Activated CD8-positive, alpha-beta memory T cell treated with anti-CD3 and anti-CD28 coated beads for 1 hour (primary cell): ENCODE measurements around the gene ADPRHL1.

Experiments
- DNase-seq, 2 donors: peaks; one replicate each; pipeline ENCODE4 v3.0.0-alpha.2; 2020; ENCODE audit warnings: low read depth in 1 of 2; ENCODE audit errors: extremely low read depth in 1 of 2

Gene ADPRHL1

DNA sequence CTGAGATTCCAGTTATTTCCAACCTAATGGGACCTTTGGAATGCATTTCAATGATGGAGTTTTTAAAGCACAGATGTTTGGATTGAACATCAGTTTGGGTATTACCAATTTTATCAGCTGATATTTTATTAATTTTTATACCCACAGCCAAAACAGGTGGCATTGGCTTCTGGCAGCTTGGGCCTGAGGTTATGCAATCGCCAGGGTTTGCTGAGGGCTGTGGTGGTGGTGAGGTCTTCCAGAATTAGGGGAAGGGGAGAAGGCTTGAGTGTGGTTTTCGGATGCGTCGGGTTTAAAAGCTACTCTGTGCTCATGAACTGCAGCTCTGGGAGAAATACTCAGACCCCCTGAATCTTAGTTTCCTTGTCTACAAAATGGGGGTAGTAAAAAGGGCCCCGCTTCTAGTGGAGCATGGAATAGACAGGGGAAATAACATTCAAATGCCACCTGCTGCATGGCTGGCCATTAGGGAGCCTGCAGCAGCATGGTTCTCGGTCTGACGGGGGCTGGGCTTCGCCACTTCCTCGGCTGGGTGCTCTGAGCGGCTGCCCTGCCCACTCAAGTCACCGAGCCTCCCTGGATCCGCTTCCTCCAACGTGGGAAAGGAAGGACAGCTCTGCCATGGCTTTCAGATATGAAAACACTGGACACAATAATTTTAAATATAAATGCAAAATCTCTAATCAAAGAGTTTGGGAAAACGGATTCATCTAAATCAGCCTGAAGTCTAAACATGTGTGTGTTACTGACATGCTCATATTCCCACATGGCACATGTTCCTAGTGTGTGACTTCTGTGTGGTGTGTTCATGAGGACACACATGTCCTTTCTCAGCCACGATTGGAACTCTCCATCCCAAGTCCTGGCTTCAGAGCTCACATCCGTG lies 35.2 kb downstream of the ADPRHL1 start:
- no peak for DNase-seq

DNA sequence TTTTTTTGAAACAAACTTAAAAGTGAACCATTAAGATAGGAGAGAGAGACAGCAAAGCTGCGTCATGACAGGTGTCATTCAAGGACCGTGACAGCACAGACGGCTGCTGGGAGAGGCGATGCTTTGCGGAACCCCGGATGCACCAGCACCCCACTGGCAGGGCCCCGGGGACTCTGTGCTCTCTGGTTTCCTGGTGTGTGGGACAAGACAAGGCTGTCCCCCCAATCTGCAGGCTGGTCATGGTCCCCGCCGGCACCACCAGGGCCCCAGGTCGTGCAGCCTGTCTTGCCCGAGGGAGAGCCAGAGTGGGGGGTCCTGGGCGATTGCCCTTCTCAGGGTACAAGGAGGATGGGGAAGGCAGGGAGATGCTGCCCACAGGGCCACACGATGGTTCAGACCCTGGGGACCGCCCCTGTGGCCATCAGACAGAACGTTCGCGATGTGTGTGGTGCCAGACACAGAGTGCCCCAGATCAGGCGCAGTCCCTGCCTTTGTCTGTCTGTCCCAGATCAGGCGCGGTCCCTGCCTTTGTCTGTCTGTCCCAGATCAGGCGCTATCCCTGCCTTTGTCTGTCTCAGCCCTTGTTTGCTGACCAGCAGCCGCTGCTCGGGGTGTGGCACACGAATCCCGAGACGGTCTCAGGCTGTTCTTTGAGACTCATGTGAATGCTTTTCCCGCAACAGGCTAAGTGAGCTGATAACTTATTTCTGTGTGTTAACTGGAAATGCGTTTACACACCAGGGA lies 36.1 kb downstream of the ADPRHL1 start:
- no peak for DNase-seq

DNA sequence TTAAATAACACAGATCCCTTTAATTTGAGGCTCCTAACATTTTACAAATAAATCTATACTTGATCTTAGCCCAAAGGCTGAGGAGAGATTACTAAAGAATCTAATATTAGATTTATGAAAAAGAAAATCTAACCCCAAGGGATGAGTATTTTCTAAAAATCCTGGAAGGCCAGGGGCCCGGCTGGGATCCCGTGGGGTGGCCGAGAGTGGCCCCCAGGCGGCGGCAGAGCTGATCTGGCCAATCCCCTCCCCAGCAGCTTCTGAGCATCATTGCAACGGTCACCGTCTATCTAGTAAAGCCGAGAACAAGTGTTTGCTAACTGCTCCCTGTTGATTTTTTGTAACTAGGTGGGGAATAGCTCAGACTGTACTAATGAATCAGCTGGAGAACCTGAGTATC lies 37.5 kb downstream of the ADPRHL1 start:
- no peak for DNase-seq

DNA sequence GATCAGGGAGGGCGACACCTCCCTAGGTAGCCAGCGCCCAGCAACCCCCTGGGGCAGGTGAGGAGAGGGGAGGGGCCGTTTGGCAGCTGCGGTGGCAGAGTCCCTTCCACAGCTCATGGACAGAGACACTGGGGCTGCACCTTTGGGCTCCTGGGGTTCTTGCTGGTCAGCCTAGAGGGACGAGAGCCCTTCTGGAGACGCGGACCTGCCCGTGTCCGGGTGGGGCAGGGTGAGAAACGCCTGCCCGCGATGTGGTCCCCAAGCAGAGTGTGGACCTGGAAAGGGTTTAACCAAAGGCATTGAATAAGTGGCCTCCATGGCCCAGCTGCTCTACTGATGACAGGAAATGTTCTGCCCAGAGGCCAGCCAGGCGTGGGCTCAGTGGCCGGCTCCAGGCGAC lies 38.3 kb downstream of the ADPRHL1 start:
- DNase-seq: no peak

DNA sequence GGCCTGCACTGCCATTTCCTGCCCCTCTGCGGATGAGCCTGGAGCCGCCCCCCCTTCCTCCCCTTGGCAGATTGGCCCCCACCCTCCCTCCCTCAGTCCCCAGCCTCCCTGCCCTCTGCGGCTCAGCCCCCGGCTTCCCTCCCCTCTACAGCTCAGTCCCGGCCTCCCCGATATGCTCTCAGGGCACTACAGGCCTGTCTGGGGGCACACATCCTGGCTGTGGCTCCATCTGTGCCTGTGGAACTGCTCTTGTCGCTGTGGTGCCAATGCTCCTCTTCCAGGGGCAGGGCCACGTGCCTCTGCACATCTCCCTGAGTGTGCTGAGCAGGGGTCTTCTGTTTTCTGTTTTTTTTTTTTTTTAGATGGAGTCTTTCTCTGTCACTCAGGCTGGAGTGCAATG lies 39.0 kb downstream of the ADPRHL1 start:
- DNase-seq: no peak

DNA sequence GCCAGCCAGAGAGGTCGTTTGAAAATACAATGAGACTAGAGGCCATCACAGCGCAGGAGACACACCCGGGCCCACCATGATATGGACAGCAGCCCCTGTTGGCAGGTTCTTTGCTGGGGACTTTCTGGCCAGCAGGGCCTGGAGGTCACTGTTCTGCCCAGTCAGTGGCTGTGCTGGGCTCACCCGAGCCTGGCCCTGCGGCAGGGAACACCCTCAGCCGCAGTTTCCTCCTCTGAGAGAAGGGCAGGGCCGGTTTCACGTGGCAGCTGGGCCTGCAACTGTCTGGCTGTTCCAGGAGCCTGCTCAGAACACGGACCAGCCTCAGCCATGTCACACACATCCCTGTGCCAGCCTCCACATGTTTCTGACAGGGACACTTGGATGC lies 39.4 kb downstream of the ADPRHL1 start:
- no peak for DNase-seq

DNA sequence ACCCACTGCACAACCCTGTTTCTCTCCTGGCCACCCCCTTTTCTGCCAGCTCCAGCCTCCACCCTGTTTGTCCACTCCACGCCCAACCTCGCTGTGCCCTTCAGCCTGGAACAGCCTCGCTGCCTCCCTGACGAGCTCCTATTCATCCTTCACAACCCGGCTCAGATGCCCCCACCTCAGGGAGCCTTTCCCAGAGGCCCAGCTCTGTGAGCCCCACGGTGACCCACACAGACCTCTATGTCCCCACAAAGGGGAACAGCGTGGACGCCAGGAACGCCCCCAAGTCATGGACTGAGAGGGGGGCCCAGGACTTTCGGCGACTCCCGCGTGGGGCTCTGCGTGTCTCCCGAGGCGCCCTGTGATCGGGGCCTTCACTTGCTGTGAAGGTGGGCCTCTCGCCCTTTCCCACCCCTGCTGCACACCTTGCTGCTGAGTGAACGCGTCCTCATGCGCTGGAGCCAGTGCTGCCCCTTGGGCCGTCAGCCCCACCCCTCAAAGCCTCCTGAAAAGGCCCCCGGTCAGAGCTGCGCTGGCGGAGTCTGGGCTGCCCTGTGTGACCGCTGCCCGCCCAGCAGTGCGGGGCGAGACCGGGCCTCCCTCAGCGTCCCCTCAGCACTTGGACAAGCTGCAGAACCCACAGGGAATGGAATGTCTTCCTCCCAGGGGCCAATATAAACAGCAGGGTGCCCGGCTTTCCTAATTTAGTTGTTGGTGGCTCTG lies 40.0 kb downstream of the ADPRHL1 start:
- DNase-seq: no peak

DNA sequence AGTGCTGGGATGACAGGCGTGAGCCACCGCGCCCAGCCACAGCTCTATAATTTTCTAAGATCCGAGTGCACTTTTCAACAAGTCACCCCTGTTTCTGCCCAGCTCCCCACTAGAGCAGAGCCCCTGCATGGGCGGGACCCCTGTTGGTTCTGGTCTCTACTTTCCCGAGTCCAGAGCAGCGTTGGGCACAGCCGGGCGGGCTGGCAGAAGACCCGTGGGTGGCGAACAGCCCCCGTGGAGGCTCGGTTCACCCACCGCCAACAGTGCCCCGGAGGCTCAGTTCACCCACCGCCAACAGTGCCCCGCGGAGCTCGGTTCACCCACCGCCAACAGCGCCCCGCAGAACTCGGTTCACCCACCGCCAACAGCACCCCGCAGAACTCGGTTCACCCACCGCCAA lies 40.8 kb downstream of the ADPRHL1 start:
- no peak for DNase-seq

DNA sequence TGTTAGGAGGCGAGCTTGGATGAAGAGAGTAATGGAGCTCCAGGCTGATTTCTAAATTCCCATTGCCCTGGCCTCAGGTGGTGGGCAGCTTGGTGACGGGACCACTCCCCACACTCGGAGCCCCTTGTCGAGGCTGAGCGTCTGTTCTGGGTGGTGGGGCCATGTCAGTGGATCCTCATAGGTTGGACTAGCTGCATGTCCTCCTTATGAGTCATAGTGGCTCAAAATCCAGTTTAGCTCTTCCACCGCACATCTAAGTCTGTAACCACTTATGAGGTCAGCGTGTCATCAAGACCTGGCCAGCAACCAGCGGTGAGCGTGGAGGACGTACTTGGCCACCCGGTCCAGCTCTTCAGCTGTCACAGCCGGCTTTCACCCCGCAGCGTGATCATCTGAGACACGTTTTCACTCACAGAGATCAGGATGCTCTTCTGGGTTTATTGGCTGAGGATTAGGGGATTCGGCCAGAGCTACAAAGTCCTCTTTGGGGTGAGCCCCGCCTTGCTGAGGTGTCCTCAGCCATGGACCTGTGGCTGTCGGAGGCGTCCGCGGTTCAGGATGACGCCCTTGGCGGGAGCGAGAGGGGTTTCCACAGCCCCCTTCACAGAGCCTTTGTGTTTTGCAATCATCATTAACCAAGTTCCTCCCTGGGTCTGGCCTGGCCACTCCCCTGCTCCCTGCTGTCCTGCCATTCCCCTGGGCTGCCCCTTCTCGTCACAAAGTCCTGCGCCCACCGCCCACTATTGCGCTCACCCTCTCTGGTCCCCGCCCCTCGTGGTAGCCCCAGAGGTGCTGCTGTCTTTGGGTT lies 41.9 kb downstream of the ADPRHL1 start:
- no peak for DNase-seq

DNA sequence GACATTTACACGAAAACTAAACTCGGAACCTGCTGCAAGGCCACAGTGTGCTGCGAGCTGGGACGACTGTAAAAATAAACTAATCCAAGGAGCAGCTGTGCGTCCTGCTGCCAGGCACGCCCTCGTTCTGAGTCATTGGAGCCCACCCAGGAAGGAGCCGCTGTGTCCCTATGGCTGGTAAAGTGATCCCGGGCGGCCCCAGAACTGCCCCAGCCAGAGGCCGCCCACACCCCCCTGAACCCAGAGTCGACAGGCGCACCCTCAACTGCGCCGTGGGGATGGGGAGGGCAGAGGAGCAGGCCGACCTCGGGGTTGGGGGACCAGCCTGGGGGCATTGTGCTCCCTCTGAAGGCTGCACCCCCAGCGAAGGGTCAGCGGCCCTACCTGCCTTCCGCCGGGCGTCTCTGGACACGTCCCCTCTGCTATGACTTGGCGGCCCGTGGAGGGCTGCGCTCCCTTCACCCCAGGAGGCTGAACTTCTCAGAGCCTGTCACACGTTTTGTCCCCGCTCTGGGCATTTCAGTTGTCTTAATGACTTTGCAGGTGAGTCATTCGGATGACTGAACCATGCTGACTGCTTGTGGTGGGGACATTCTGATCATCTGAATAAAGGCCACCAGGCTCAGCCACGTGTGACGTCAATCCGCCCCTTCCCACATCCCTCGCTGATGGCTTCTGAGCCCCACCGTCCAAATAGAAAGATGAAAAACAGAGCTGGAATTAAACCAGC lies 42.7 kb downstream of the ADPRHL1 start:
- DNase-seq: no peak

DNA sequence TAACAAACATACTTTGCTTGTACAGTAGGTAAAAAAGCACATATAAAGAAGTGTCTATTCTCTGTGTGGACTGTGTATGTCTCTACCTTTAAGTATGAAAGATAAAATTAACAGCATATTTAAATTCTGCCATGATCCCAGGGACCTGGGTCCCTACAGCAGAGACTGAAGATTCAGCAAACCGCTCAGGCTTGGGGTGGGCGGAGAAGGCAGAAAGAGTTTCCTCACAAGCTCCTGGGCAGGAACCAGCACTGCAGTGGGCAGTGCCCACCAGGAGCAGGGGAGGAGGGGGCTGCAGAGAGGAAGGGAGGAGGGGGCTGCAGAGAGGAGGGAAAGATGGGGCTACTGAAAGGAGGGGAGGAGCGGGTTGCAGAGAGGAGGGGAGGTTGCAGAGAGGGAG lies 44.7 kb downstream of the ADPRHL1 start:
- DNase-seq: no peak

DNA sequence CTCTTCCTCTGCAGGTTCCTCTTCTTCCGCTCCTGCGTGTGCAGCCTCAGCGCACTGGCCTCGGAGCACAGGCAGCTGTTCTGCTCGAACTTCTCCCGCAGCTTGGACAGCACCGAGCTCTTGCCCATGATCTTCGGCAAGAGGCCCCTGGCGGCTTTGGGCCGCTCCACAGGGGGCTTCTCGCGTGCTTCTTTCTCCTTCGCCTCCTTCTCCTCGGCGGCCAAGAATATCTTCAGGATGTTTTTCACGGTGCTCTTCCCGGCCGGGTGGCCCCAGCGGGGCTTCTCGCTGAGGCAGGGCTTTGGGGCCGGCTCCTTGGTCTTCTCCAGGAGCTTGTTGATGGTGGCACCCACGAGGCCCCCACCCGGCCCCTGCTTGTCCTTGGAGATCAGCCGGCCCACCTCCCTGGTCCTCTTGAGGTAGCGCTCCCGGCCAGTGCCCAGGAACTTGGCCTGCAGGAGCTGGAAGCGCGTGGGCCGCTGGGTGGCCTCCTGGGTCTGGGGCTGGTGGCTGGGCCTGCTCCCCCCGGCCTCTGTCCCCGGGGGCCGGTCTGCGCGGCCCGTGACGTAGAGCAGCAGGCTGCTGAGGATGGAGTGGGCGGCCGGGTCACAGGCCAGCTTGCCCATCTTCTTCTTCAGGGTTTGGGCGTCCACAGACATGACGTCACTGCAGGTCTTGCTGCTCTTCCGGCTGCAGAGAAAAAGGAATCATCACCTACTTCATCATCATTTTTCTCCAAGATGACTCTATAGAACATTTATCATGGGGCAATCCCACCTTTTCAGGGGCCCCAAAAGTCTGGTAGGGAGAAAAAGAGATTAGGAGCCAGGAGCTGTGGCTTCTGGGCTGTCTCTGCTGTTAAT lies 45.5 kb downstream of the ADPRHL1 start:
- DNase-seq: no peak

DNA sequence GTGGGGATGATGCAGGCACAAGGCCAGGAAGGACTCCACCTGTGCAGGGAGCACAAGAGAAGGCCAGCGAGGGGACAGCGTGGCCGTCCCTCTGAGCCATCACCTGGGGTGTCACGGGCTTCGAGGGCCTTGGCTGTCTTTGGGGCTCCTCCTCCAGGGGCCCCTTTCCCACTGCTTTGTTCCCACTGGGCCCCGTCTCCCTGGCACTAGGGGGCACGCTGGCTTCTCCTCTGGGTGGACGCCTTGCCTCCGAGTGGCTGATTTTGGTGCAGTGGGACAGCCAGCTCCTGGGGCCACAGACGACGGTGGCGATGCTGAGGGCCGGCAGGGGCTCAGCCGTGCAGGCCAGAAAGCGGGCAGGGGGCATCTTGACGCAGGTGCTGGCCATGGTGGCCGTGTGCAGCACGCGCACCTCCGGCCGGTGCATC lies 46.2 kb downstream of the ADPRHL1 start:
- DNase-seq: no peak

DNA sequence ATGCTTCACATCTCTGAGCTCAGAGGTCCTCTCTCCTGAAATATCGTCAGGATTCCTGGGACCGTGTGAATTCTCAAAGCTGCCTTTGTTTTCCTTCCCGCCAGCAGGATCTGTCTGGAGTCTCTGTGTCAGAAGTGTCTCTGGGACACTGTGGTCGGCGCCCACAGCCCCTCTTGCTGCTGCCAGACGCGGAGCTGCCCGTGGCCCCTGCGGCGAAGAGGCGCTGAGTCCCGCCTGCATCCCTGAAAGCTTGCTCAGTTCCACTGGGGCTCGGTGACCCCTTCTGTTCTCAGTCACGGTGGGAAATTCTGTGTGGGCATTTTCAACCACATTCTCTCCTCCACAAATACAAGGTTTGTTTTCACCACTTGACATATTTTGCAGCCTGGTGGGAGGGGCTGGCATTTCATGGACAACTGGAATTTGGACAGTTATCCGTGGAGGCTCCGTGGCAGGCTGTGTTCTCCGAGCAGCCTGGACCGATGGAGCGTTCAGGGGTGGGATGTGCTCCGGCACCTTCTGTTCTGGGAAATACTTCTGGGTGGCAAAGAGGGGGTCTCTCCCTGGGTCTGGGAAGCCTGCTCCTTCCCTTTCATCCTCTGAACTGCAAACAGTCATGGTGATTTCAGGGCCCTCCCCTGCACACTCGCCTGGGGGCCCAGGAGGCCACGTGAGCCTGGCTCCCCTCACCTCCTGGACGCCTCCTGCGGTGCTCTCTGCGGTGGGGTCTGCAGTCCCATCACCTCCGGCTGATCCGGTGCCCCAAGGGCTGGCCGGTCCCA lies 46.8 kb downstream of the ADPRHL1 start:
- DNase-seq: no peak

DNA sequence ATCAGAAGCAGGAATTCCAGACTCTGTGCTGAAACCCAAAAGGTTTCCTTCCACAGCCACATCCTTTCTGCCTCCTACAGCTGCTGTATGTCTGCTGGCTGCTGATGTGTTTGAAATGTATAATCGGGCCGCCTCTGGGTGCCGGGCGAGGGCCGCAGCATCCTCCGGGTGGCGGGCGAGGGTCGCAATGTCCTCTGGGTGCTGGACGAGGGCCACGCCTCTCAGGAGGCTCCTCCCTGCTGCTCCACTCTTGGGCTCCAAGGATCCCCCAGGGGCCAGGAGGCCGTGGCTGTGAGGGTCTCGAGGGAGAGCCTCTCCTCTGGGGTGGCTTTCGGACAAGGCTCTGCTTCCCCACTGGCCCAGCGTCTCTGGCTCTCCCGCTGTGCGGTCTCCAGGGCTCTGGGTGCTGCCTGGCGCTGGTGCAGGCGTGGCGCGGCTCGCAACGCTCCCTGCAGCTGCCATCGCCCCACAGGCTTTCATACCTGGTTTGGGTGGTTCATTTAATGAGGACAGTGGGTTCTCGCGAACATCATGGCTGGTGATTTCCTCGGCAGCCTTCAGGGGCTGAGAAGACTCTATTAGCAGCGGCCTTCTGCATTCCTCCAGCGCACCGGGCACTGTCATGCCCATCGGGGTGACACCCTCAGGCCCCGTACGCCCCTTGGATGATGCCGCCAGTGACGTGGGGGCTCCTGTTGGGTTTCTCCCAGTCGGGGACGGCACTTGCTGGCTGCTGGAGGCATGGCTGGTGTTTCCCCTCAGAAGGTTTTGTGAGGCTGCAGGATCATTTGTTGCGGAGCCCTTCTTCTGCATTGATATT lies 47.6 kb downstream of the ADPRHL1 start:
- no peak for DNase-seq

DNA sequence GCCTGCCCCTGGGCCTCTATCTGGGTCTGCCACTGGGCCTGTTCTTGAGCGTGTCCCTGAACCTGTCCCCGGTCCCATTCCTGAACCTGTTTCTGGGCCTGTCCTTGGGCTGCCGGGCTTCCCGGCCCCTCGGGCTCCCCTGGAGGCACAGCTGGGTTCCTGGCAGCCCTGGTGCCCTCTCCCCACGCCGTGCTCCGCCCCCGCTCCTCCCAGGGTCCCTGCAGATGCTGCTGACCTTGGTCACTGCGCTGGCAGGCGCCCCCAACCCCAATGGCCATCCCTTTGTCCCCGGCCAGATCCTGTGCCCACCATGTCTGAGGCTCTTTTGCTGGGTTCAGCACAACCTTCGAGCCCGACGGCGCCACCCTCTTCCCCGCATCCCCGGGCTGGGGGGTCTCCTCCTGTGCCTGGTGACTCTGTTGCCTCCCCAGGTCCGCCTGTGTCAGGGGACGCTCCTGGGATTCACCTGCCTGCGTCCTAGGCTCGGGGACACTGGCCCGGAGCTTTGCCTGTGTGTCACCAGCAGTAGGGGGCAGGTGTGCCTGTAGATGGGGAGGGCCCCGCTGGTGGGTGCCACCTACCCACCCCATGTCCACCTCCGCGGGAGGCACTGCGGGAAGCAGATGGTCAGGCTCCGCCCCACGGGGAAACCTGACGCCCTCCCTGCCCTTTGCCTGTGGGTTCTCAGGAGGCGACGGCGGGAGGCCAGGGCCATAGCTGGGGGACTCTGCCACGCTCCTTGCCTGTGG lies 48.4 kb downstream of the ADPRHL1 start:
- no peak for DNase-seq

DNA sequence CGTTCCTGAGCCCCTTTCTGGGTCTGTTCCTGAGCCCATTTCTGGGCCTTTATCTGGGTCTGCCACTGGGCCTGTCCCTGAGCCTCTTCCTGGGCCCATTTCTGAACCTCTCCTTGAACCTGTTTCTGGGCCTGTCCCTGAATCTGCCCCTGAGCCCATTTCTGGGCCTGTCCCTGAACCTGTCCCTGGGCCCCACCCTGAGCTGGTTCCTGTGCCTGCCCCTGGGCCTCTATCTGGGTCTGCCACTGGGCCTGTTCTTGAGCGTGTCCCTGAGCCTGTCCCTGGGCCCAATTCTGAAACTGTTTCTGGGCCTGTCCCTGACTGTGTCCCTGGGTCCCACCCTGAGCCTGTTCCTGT lies 48.9 kb downstream of the ADPRHL1 start:
- no peak for DNase-seq
